ENCODE measurements around the gene VAV3. TPM values are rescaled to one million over a fixed set of nuclear protein-coding genes. Genes with fewer than 3 reads are reported as not detected.

The VAV3 gene
- polyA plus RNA-seq, 1 donor from 2014 or later: 7.9 TPM

DNA sequence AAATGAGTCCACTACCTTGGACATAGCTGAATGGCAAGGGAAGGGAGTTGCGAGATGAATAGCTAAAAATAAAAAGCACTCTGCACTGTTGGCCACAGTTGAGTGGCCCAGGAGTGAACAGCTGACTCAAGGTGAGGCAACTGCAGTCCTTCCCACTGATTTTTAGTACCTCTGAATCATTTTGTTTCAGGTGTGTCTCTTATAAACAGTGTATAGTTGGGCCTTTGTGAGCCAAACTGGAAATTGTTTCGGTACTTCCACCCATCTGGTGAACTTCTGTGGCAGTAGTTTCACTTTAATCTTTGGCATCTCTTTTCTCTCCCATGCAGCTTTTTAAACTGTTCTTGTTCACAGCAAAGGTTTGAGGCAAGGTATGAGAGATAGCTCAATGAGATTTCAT is 122.7 kb downstream of the VAV3 start:
- peak overlapping the region; percentile 31 to 87 (median 64) for H3K4me3 Mint-ChIP-seq
- peaks cover 2 to 13% (median 2%) of the 10 kb centered on the region in 3 donors for H3K9me3 Mint-ChIP-seq
- peaks cover 2% of the 10 kb centered on the region for H3K27me3 Mint-ChIP-seq
- peak overlapping the region in 2 of 3 donors; percentile 20 to 79 for H3K27ac Mint-ChIP-seq
- peaks cover 60 to 77% (median 67%) of the 10 kb centered on the region in 3 donors for H3K4me1 Mint-ChIP-seq
- H3K36me3 Mint-ChIP-seq: peaks cover 13% of the 10 kb centered on the region

DNA sequence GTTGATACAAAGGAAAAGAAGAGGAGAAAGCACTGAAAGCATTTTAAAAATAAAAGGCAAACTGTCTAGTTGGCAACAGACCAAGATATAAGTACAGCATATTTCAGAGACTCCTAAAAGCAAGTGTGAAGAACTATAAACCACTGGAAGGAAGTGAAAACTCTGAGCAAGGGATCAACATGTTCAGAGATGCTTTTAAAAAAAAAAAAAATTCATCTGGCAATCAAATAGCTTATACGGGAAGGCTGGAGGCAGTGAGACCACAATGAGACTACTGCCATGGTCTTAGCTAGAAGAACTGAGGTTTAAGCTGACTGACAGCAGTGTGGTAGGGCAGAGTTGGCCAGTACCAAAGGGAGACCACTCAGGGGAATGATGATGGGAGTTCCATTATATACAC is 124.3 kb downstream of the VAV3 start:
- peaks cover 68 to 82% (median 79%) of the 10 kb centered on the region in 3 donors for H3K4me1 Mint-ChIP-seq

DNA sequence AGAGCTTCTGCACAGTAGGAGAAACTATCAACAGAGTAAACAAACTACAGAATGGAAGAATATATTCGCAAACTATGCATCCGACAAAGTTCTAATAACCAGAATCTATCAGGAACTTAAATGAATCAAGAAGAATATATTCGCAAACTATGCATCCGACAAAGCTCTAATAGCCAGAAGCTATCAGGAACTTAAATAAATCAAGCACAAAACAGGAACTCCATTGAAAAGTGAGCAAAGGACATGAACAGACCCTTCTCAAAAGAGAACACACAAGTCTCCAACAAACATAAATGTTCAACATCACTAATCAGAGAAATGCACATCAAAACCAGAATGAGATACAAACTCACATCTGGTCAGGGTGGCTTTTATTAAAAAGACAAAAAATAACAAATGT is 126.9 kb downstream of the VAV3 start:
- H3K27me3 Mint-ChIP-seq: no peaks in the 10 kb centered on the region
- peak overlapping the region in 2 of 4 donors; percentile 7 to 30 for H3K4me3 Mint-ChIP-seq
- peaks cover 56 to 77% (median 68%) of the 10 kb centered on the region in 3 donors for H3K4me1 Mint-ChIP-seq
- H3K27ac Mint-ChIP-seq: no peak overlapping the region
- peaks cover 0 to 4% (median 2%) of the 10 kb centered on the region in 3 donors for H3K9me3 Mint-ChIP-seq
- H3K36me3 Mint-ChIP-seq: peaks cover 6% of the 10 kb centered on the region

More for the DNA sequence above, 124.3 kb downstream of the VAV3 start:
- Mint-ChIP-seq H3K27me3 (peaks cover 2% of the 10 kb centered on the region), H3K9me3 (peaks cover 2 to 6% (median 2%) of the 10 kb centered on the region in 3 donors), H3K27ac (peak overlapping the region; percentile 7 to 18 (median 10)), H3K36me3 (peaks cover 6% of the 10 kb centered on the region), H3K4me3 (peak overlapping the region; percentile 6 to 92 (median 44))

DNA sequence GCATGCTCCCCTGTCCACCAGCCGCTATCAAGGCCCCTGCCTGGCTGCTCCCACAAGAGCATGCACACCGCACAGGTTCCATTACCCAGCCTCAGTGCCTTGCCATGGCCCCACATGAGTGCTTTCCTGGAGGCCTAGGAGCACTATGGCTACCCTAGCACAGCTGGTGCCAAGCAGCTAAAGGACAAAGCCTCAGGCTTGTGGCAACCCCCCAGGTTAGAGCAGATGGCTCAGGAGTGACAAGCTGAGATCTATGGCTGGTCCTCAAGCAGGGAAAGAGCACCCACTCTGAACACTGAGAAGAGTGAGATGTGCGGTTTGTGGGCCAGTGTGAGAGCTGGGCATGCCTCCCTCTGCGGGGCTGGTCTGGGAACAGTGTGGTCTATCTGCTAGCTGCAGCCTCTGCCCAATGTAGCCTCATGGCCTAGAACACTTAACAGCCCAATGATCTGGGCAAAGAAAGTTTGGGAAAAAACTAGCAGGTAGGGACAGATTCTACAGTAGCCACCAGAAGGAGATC is 129.8 kb downstream of the VAV3 start:
- peak overlapping the region in 1 of 4 donors; percentile 73 for H3K4me3 Mint-ChIP-seq
- no peaks in the 10 kb centered on the region for H3K27me3 Mint-ChIP-seq
- H3K27ac Mint-ChIP-seq: no peak overlapping the region
- peaks cover 0 to 4% (median 2%) of the 10 kb centered on the region in 3 donors for H3K9me3 Mint-ChIP-seq
- peaks cover 48 to 72% (median 58%) of the 10 kb centered on the region in 3 donors for H3K4me1 Mint-ChIP-seq
- peaks cover 3% of the 10 kb centered on the region for H3K36me3 Mint-ChIP-seq

DNA sequence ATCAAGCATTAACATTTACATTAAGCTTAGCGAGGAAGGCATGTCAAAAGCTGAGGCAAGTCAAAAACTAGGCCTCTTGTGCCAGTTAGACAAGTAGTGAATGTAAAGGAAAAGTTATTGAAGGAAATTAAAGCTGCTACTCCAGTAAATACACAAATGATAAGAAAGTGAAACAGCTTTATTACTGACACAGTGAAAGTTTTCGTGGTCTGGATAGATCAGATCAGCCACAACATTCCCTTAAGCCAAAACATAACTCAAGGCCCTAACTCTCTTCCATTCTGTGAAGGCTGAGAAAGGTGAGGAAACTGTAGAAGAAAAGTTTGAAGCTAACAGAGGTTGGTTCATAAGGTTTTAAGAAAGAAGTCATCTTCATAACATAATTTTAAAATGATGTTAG is 131.9 kb downstream of the VAV3 start:
- Mint-ChIP-seq H3K27me3 (no peaks in the 10 kb centered on the region), H3K4me3 (peak overlapping the region in 1 of 4 donors; percentile 53), H3K27ac (no peak overlapping the region), H3K9me3 (peaks cover 0 to 4% (median 2%) of the 10 kb centered on the region in 3 donors), H3K4me1 (peaks cover 58 to 78% (median 63%) of the 10 kb centered on the region in 3 donors), H3K36me3 (peaks cover 3% of the 10 kb centered on the region)

DNA sequence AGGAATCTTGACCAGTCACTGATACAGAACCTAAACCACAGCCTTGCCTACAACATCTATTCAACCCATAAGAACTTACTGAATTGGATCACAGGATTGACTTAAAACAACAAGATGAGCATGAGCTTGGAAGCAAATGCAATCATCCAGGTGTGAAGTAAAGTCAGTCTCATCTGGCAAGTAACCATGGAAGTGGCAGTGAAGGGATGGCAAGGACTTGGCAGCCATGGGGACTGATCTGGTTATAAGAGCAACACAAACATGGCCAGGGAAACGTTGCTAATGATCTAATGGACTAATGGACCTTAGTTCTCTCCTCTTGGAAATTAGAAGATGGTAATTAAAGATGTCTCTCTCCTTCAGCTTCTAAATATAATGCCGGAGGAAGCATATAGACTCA is 133.1 kb downstream of the VAV3 start:
- H3K4me1 Mint-ChIP-seq: peaks cover 57 to 76% (median 66%) of the 10 kb centered on the region in 3 donors
- H3K36me3 Mint-ChIP-seq: no peaks in the 10 kb centered on the region
- H3K27ac Mint-ChIP-seq: no peak overlapping the region
- H3K9me3 Mint-ChIP-seq: no peaks in the 10 kb centered on the region
- no peaks in the 10 kb centered on the region for H3K27me3 Mint-ChIP-seq
- H3K4me3 Mint-ChIP-seq: peak overlapping the region in 2 of 4 donors; percentile 6 to 61

DNA sequence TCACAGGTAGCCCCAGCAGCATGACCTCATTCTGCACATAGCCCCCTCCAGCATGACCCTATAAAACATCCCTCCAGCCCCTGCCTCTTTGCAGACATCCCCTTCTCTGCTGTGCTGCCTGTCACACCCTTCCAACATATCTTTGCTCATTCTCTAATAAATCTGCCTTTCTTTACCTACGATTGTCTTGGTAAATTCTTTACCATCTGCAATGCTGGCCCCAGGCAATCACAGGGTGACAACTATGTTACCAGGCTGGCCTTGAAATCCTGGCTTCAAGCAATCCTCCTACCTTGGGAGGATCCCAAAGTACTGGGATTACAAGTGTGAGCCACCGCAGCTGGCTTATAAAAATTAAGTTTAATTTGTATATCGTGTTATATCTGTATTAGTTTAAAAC is 134.5 kb downstream of the VAV3 start:
- H3K27me3 Mint-ChIP-seq: no peaks in the 10 kb centered on the region
- no peaks in the 10 kb centered on the region for H3K36me3 Mint-ChIP-seq
- H3K9me3 Mint-ChIP-seq: no peaks in the 10 kb centered on the region
- H3K27ac Mint-ChIP-seq: peak overlapping the region in 2 of 3 donors; percentile 12
- H3K4me3 Mint-ChIP-seq: no peak overlapping the region
- peaks cover 49 to 67% (median 56%) of the 10 kb centered on the region in 3 donors for H3K4me1 Mint-ChIP-seq

DNA sequence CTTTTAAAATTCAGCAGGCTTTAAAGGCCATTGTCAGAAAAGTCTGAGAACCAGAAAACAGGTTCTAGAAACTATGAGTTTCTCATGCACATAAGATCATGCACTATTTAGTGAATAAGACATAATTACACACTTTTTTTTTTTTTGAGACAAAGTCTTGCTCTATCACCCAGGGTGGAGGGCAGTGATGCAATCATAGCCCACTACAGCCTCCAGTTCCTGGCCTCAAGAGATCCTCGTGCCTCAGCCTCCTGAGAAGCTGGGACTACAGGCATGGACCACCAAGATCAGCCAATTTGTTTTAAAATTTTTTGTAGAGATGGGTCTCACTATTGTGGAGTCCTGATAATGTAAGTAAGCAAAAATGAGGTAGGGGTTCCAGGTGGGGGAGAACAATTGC is 134.9 kb downstream of the VAV3 start:
- H3K4me3 Mint-ChIP-seq: peak overlapping the region in 3 of 4 donors; percentile 15 to 50 (median 47)
- H3K9me3 Mint-ChIP-seq: no peaks in the 10 kb centered on the region
- peak overlapping the region; percentile 12 to 56 (median 12) for H3K27ac Mint-ChIP-seq

DNA sequence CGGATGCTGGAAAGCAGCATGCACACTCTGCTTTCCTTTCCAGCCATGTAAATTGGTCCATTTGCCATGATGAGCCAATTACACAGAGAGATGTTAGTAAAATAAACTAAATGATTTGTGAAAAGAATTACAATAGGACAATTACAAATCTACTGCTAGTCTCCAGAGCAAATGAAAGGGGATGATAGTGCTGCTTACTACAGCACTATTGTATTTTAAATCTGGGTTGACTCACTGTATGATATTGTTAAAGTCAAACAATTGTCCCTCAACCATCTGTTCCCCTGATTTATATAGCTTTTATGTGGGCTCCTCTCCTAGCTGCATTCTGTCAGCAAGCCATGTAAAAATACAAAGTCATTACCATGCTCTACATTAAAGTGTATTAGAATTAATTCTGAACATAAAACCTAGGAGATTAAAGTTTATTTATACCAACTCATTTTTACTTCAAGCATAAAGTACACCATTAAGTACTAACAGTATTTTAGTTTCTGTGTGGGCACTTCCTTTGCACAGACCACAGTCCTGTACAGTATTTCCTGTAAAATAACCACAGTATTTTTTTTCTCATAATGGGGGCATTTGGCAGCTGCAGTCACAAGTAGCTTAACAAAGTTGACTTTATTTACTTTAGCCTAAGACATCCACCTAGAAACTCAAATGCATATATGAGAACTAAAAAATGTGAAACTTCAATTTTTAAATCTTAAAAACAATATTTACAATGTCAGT is 135.8 kb downstream of the VAV3 start:
- Mint-ChIP-seq H3K9me3 (no peaks in the 10 kb centered on the region), H3K27me3 (no peaks in the 10 kb centered on the region), H3K36me3 (no peaks in the 10 kb centered on the region), H3K27ac (peak overlapping the region; percentile 12 to 52 (median 14)), H3K4me3 (peak overlapping the region; percentile 22 to 78 (median 62)), H3K4me1 (peaks cover 52 to 61% (median 56%) of the 10 kb centered on the region in 3 donors)

More for the DNA sequence above, 134.9 kb downstream of the VAV3 start:
- Mint-ChIP-seq H3K27me3 (no peaks in the 10 kb centered on the region), H3K4me1 (peaks cover 53 to 69% (median 58%) of the 10 kb centered on the region in 3 donors), H3K36me3 (no peaks in the 10 kb centered on the region)

DNA sequence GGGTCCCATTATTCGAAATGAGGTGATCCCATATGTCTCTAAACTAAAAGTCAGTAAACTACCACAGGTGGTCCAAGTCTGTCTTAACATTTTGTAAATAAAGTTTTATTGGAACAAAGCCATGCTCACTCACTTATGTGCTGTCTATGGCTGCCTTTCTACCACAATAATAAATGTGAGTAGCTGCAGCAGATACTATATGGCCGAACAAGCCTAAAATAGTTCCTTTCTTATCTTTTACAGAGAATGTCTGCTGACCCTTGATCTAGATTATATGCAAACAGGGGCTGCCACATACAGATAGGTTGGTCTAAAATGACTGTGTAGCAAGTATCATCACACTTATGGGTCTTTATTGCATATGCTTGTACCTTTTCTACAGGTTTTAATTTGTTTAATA is 140.0 kb downstream of the VAV3 start:
- H3K27ac Mint-ChIP-seq: no peak overlapping the region
- H3K36me3 Mint-ChIP-seq: peaks cover 16% of the 10 kb centered on the region
- H3K9me3 Mint-ChIP-seq: peaks cover 2 to 10% (median 2%) of the 10 kb centered on the region in 3 donors
- H3K4me3 Mint-ChIP-seq: no peak overlapping the region
- H3K4me1 Mint-ChIP-seq: peaks cover 40 to 63% (median 43%) of the 10 kb centered on the region in 3 donors
- H3K27me3 Mint-ChIP-seq: no peaks in the 10 kb centered on the region

DNA sequence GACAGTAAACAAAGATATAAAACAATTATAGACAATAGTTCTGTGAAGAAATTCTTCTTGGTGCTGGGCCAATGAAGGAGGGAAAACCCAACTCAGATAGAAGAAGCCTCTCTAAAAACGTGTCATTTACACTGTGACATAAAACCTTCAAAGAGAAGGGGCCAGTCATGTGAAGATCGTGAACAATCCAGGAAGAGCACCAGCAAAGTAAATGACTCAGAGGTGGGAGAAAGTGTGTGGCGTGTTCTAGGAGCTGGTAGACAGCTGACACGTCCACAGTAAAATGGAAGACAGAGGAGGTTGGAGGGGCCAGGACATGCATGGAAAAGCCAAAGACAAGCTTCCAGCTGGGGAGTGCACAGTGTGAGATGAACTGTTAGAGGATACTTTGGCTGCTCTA is 143.6 kb downstream of the VAV3 start:
- peak overlapping the region in 1 of 3 donors; percentile 71 for H3K27ac Mint-ChIP-seq
- H3K4me1 Mint-ChIP-seq: peaks cover 20 to 52% (median 28%) of the 10 kb centered on the region in 3 donors
- H3K36me3 Mint-ChIP-seq: peaks cover 20% of the 10 kb centered on the region
- H3K27me3 Mint-ChIP-seq: no peaks in the 10 kb centered on the region
- peaks cover 2 to 10% (median 2%) of the 10 kb centered on the region in 3 donors for H3K9me3 Mint-ChIP-seq
- H3K4me3 Mint-ChIP-seq: no peak overlapping the region

DNA sequence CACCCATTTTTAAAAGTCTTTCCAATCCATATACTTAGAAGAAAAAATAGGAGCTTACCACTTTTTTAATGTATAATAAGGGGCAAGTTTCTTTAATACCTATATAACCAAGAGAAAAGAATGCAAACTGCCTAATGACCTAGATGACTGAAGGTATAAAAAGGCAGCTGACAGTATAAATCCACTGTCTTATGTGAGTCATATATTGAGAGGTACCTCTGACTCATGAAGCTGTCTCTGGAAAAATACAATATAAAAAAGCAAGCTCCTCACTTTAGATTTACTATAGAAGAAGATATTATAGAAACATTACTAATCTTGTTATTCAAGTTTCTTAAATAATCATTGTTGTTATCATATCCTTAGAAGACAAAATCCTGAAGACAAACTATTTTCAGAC is 144.2 kb downstream of the VAV3 start:
- Mint-ChIP-seq H3K27ac (no peak overlapping the region), H3K36me3 (peaks cover 20% of the 10 kb centered on the region), H3K4me1 (peaks cover 20 to 52% (median 27%) of the 10 kb centered on the region in 3 donors), H3K27me3 (no peaks in the 10 kb centered on the region), H3K4me3 (no peak overlapping the region), H3K9me3 (peaks cover 2 to 10% (median 2%) of the 10 kb centered on the region in 3 donors)

DNA sequence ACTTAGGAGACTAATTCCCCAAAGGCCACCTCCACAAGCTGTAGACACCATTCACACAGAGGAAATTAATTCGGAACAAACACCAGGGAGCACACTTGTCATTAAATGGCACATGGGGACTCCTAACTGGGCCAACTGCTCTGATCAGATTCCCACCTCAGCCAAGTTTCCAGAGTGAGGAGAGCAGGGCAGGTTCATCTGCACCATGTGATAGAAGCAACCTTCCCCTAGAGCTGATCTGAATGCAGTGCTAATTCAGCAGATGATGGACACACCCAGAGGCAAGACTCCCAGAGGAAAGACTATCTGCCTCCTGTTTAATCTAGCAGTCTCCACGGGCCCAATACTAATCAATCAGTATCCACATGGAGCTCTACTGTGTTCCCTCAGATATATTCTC is 147.0 kb downstream of the VAV3 start:
- peaks cover 11 to 45% (median 28%) of the 10 kb centered on the region in 3 donors for H3K4me1 Mint-ChIP-seq
- no peak overlapping the region for H3K4me3 Mint-ChIP-seq
- H3K27ac Mint-ChIP-seq: no peak overlapping the region
- peaks cover 0 to 2% (median 0%) of the 10 kb centered on the region in 3 donors for H3K9me3 Mint-ChIP-seq
- peaks cover 15% of the 10 kb centered on the region for H3K36me3 Mint-ChIP-seq
- H3K27me3 Mint-ChIP-seq: no peaks in the 10 kb centered on the region

DNA sequence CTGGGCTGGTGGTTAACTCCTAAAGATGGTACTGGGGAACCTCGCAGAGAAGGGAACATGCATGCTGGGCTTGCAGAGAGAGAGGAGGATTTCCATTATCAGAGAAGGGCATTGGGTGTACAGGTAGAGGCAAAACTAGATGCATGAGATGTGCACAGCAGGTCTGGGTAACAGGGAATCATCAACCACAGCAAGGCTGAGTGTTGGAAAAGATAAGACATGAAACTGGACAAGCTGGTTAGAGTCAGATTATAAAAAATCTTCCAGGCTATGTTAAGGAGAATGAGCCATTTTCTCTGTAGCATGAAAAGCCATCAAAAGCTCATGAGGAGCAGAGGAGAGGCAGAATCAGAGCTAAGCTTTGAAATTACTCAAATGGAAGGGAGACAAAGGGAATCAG is 147.8 kb downstream of the VAV3 start:
- Mint-ChIP-seq H3K36me3 (peaks cover 11% of the 10 kb centered on the region), H3K4me3 (no peak overlapping the region), H3K4me1 (peaks cover 7 to 40% (median 30%) of the 10 kb centered on the region in 3 donors), H3K27me3 (no peaks in the 10 kb centered on the region), H3K27ac (no peak overlapping the region), H3K9me3 (peaks cover 0 to 2% (median 0%) of the 10 kb centered on the region in 3 donors)

DNA sequence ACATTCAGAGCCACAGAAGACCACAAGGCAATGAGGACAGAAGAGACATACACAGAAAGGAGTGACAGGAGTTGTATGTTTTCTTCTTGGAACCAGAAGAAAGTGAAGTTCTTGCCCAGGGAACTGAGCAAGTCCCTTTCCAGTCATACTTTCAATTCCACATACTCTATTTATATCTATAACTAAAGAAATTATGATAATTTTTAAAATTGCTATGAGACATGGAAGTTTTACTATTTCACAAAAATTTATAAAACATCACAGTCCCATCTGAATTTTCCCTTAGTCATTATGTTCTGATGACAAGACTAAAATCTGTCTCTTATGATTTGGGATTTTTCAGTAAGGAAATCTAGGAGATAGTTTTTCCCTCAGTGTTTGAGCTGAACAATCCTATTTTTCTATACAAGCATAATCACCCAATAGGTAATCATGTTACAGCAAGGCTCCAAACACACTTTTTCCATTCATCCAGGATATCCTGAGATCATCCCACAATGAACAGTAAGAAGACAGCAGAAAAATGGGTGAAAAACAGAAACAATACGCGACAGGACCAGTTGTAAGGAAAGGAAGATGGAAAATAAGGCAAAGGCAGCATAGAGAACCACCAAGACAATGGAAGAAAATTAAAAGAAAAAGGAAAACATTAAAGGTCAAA is 154.6 kb downstream of the VAV3 start:
- peaks cover 2% of the 10 kb centered on the region for H3K36me3 Mint-ChIP-seq
- no peaks in the 10 kb centered on the region for H3K27me3 Mint-ChIP-seq
- no peak overlapping the region for H3K27ac Mint-ChIP-seq
- H3K4me3 Mint-ChIP-seq: peak overlapping the region in 1 of 4 donors; percentile 10
- peaks cover 0 to 2% (median 0%) of the 10 kb centered on the region in 3 donors for H3K9me3 Mint-ChIP-seq
- peaks cover 26 to 51% (median 50%) of the 10 kb centered on the region in 3 donors for H3K4me1 Mint-ChIP-seq

Measured in IgD-negative memory B cell (primary cell).